ENCODE measurements around the gene MAN1A1.

MAN1A1 gene

DNA sequence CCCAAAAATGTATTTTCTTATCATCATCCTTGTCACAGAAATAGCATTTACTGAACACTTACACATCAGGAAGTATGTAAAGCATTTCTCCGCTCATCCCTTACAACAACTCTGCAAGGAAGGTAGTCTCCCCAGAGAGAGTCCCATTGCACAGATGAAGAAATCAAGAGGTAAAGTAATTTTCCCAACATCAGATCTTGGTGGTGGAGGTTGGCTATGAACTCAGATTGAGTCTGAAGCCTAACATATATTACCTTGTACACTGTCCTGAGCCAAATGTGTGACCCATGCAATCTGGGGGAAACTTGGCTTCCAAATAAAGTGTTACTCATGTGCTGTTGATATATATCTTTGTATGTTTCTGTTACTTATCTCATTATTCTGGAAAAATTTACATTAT is 31.4 kb downstream of the MAN1A1 start:
- no peak for DNase-seq (ENCODE audit: low spot score)
- TF ChIP-seq, protein P1, sequence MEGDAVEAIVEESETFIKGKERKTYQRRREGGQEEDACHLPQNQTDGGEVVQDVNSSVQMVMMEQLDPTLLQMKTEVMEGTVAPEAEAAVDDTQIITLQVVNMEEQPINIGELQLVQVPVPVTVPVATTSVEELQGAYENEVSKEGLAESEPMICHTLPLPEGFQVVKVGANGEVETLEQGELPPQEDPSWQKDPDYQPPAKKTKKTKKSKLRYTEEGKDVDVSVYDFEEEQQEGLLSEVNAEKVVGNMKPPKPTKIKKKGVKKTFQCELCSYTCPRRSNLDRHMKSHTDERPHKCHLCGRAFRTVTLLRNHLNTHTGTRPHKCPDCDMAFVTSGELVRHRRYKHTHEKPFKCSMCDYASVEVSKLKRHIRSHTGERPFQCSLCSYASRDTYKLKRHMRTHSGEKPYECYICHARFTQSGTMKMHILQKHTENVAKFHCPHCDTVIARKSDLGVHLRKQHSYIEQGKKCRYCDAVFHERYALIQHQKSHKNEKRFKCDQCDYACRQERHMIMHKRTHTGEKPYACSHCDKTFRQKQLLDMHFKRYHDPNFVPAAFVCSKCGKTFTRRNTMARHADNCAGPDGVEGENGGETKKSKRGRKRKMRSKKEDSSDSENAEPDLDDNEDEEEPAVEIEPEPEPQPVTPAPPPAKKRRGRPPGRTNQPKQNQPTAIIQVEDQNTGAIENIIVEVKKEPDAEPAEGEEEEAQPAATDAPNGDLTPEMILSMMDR (IDR thresholded peaks at IDR 0.05; ENCODE audit: borderline replicate concordance, control extremely low read depth, extremely low read depth, insufficient read depth, missing control alignments), result no peak
- in situ Hi-C loops (cut with MboI; ENCODE audit: low sequenced_read_pairs, unreplicated experiment), result no loop called here

DNA sequence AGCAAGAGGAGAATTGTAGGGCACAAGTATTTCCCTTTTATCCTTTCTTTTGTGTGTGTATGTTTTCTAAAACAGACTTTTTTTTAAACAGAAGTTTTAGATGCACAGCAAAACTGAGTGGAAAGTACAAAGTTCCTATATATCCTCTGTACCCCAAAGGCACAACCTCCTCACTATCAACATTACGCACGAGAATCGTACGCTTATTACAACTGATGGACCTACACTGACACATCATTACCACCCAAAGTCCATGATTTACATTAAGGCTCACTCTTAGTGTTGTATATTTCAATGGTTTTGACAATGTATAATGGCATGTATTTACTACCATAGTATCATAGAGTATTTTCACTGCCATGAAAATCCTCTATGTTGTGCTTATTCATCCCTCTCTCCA is 32.6 kb downstream of the MAN1A1 start:
- no peak for DNase-seq (ENCODE audit: low spot score)
- TF ChIP-seq, protein P1 (IDR thresholded peaks at IDR 0.05; ENCODE audit: borderline replicate concordance, control extremely low read depth, extremely low read depth, insufficient read depth, missing control alignments), result no peak
- in situ Hi-C loops (cut with MboI; ENCODE audit: low sequenced_read_pairs, unreplicated experiment), result no loop called here

DNA sequence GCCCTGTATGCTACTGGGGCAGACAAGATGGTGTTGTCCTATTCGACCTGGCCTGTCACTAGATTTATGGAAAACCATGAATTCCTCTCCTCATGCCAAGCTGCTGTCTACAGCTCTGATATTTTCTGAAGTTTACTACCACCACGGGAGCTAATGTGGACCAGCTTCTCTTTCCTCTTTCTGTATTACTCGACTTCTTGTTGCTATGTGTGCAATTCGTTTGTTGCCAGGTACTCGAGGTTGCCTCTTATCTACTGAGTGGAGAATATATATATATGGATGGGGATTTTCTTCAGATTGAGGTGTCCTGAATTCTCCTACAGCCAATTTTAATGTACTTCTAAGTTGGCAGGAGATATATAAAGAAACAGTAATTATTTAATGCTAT is 34.7 kb downstream of the MAN1A1 start:
- TF ChIP-seq, protein P1 (IDR thresholded peaks at IDR 0.05; ENCODE audit: borderline replicate concordance, control extremely low read depth, extremely low read depth, insufficient read depth, missing control alignments), result no peak
- no peak for DNase-seq (ENCODE audit: low spot score)
- in situ Hi-C loops (cut with MboI; ENCODE audit: low sequenced_read_pairs, unreplicated experiment), result no loop called here

DNA sequence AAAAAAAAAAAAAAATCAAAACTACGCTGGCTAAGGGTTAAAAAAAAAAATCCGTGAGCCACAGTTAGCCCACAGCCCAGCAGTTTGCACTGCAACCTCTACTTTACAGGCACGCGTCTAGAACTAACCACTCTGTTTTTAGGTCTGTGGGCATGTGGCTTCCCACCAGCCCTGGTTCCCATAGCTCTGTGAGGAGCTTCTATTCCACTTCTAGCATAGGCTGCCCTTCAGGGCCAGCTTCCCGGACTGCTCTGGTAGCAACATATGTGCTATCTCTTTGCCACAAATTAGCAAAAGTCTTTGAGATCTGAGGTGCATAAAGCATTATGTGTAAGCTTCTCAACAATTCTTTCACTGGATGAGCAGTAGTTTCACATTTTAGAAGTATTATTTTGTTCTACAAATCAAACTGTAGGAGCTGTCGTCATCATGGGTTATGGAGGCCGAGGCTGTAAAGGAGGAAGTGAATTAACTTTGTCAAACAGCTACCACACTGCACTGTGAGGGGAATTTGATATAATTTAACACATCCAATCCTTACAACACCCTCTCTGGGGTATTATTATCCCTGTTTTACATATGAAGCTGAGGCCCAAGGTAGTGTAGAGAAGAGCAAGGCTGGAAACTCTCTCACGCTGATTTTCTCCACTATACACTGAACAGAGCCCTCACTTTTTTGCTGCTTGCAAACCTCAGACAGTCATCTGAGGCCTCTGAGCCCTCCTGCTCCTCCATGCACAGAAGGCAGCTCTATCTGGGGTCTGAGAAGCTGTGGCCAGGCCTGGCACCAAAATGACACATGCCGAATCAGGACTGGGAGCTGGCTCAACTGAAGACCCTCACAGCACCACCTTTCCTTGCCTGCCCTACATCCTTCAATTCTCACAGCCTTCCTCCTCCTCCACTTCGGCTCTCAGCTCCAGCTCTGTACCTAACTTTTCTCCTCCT is 35.4 kb downstream of the MAN1A1 start:
- TF ChIP-seq, protein P1 (IDR thresholded peaks at IDR 0.05; ENCODE audit: borderline replicate concordance, control extremely low read depth, extremely low read depth, insufficient read depth, missing control alignments), result no peak
- in situ Hi-C loops (cut with MboI; ENCODE audit: low sequenced_read_pairs, unreplicated experiment), result no loop called here
- no peak for DNase-seq (ENCODE audit: low spot score)

DNA sequence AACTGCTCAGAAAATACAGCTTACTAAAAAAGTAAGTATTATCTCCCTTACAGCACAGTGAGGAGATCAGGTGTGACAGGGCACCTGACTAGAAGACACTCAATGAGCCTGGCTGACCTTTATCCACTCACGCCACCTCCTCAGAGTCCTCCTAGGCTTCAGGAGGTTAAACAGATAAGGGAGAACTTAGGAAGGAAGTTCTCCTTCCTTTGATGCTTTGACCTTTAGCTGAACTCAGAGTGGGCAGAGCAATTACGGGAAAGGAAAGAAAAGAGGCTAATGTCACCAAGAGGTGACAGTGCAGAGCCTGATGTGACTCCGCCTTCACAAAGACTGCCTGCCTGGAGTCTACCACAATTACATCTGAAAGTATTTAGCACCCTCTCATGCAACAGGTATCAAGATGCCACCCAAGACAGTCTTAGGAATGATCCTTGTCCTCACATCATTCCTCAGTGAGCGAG is 36.7 kb downstream of the MAN1A1 start:
- in situ Hi-C loops (cut with MboI; ENCODE audit: low sequenced_read_pairs, unreplicated experiment), result no loop called here
- TF ChIP-seq, protein P1 (IDR thresholded peaks at IDR 0.05; ENCODE audit: borderline replicate concordance, control extremely low read depth, extremely low read depth, insufficient read depth, missing control alignments), result no peak
- DNase-seq (ENCODE audit: low spot score), result no peak

DNA sequence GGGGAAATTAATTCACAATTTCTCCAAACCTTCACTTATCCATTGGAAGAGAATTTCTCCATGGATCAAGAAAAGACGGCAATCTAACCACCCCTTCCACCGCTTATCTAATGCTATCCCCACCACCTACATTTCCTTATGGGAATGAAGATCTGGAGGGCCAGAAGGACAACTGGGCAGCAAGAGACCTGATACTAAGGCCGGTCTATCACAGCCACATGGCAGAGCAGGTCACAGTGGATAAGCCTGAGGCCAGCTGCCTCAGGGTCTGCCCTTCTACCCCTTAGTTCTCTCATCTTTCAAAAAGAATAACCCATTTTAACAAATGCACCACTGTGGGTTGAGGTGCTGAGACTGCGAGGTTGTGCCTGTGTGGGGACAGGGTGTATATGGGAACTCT is 37.1 kb downstream of the MAN1A1 start:
- in situ Hi-C loops (cut with MboI; ENCODE audit: low sequenced_read_pairs, unreplicated experiment), result no loop called here
- TF ChIP-seq, protein P1 (IDR thresholded peaks at IDR 0.05; ENCODE audit: borderline replicate concordance, control extremely low read depth, extremely low read depth, insufficient read depth, missing control alignments), result no peak
- DNase-seq (ENCODE audit: low spot score), result no peak

Measured in GM13976 (cell line).